Activated T-cell treated with anti-CD3 and anti-CD28 coated beads, Interleukin-2, amount 50 U/mL, for 4 hours (primary cell): ENCODE data around the gene ZBTB20. TPM values are rescaled to one million over a fixed set of nuclear protein-coding genes. Genes with fewer than 3 reads are reported as not detected.

ENCODE experiments used
- ATAC-seq, 2 donors: fragments of 200-7000 bp; cut with Tn5 transposase; one replicate each; pipeline ENCODE4 v1.10.0; 2021
- DNase-seq: peaks from one replicate; pipeline ENCODE4 v3.0.0-alpha.2; 2020
- H3K27me3 Mint-ChIP-seq: one replicate; pipeline ENCODE4 v1.8.0; 2021; ENCODE audit warnings: low read depth, mixed read lengths
- H3K36me3 Mint-ChIP-seq: one replicate; pipeline ENCODE4 v1.8.0; 2022; ENCODE audit warnings: mixed read lengths; ENCODE audit not compliant: insufficient read depth
- H3K4me1 Mint-ChIP-seq: one replicate; pipeline ENCODE4 v1.8.0; 2021; ENCODE audit warnings: low read depth, mixed read lengths
- H3K4me3 Mint-ChIP-seq: one replicate; pipeline ENCODE4 v1.8.0; 2021; ENCODE audit warnings: mild to moderate bottlenecking, moderate library complexity, mixed read lengths
- H3K9me3 Mint-ChIP-seq: one replicate; pipeline ENCODE4 v1.8.0; 2021; ENCODE audit warnings: mixed read lengths
- total RNA-seq, 3 donors: library from RNA; stranded (reverse); gene quantifications; one replicate each; pipeline ENCODE4 v1.2.1, GENCODE V29; 2021

The ZBTB20 gene
- total RNA-seq, 3 donors from 2014 or later = 0.91 to 2.8 (median 1.8) TPM

DNA sequence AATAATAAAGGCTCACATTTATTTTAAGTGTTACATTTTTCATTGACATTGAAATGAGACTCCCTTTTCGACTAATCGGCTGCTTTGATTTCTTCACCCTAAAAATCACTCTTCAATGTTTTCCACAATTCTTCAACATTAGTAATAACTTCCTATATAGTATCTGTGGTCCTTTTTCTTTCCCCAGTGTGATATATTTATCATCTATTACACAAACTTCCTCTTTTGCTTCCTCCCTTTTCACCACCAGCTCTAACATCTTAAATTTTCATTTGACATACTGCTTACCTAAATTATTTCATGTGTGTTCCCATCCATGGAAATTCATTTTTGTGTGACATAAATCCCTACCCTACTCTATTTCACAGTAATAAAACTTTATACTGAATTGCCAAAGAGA lies 608.9 kb downstream of the ZBTB20 start:
- no peak overlapping the region for H3K4me3 Mint-ChIP-seq
- no peak for DNase-seq
- ATAC-seq = no peak
- peaks cover 6% of the 10 kb centered on the region for H3K36me3 Mint-ChIP-seq
- H3K4me1 Mint-ChIP-seq = peaks cover 3% of the 10 kb centered on the region
- no peaks in the 10 kb centered on the region for H3K27me3 Mint-ChIP-seq
- peaks cover 3% of the 10 kb centered on the region for H3K9me3 Mint-ChIP-seq

DNA sequence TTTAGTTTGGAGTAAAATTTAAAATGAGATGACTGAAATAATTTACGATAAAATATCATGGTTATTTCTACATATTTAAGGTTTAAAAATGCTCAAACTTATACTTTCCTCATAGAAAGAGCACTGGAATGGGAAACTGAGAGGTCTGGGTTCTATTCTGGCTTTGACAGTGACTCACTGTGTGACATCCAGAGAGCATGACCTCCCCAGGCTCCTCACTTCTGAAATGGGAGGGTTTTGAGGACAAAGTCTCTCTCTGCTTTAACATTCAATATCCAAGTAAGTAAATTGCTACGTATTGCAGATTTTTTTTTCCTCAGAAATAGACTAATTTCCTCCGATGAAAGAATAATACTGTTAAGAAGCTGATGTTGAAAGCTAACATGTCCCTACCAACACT lies 618.6 kb downstream of the ZBTB20 start:
- ATAC-seq = no peak
- Mint-ChIP-seq H3K36me3 (peaks cover 18% of the 10 kb centered on the region), H3K4me1 (peaks cover 8% of the 10 kb centered on the region), H3K27me3 (no peaks in the 10 kb centered on the region), H3K9me3 (no peaks in the 10 kb centered on the region), H3K4me3 (no peak overlapping the region)
- no peak for DNase-seq

DNA sequence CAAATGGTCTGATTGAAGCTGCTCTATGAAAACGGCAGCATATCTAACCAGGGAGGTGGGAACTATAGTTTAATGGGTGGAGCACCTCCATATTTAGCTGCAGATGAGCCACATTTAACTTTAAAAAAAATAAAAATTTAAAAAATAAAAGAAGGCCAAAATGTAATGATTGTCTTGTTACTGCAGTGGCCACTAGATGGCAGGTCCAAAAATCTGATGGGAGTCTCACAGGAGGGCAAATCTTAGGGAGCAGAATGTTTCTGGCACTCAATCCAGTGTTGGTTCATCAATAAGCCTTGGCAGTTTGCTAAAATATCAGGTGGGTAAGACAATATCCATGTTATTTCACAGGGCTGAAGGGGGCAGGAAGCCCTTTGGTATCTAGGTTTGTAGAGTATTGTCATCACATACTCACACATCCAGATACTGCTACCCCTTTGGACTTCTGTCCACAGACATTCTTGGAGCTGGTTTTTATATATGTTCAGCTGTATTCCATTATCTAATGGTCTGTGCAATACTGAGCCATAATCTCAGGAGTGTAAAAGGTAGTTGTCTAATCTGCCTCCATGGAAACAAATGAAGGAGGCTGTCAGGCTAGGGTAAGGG lies 619.9 kb downstream of the ZBTB20 start:
- Mint-ChIP-seq H3K4me3 (no peak overlapping the region), H3K36me3 (peaks cover 9% of the 10 kb centered on the region), H3K9me3 (no peaks in the 10 kb centered on the region), H3K4me1 (no peaks in the 10 kb centered on the region), H3K27me3 (no peaks in the 10 kb centered on the region)
- no peak for DNase-seq
- ATAC-seq = no peak

DNA sequence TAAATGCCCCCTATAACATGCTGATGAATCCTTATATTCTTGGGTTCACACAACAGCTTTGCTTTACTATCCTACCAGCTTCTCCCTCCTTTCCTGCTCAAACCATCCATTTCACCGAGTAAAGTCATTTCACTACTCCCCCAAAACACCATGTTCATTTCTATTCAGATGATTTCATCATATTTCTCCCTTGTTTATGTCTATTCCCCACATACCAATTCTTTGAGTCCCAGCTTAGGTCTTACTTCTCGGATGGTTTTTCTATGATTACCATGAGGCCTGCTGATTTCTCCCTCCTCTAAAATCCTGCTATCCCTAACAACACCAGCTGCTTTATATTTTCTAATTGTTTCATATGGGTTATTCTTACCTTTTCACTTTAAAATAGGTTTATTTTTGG lies 621.8 kb downstream of the ZBTB20 start:
- ATAC-seq (no peak), DNase-seq (no peak)
- H3K4me3 Mint-ChIP-seq = no peak overlapping the region
- no peaks in the 10 kb centered on the region for H3K4me1 Mint-ChIP-seq
- H3K9me3 Mint-ChIP-seq = no peaks in the 10 kb centered on the region
- no peaks in the 10 kb centered on the region for H3K27me3 Mint-ChIP-seq
- no peaks in the 10 kb centered on the region for H3K36me3 Mint-ChIP-seq

DNA sequence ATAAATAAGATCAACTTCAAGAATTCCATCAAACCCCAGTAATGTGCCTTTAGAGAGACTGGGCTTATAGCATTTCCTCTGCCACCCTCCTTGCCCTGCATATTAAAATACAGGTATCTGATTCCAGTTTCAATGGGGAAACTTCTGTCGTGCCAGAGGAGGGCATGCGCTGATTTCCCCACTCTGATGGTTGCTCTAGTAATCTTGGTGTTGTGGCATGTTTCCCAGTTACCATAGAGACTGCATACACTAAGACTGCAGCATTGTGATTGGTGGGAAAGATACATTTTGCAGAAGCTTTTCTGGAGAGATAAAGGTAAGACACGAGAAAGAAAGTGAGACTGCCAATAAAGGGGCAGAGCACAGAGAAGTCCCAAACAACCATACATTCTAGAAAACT lies 627.7 kb downstream of the ZBTB20 start:
- Mint-ChIP-seq H3K9me3 (no peaks in the 10 kb centered on the region), H3K4me1 (no peaks in the 10 kb centered on the region), H3K27me3 (no peaks in the 10 kb centered on the region), H3K36me3 (peaks cover 12% of the 10 kb centered on the region), H3K4me3 (no peak overlapping the region)
- ATAC-seq (peak in 1 of 2 donors; percentile 28), DNase-seq (no peak)

DNA sequence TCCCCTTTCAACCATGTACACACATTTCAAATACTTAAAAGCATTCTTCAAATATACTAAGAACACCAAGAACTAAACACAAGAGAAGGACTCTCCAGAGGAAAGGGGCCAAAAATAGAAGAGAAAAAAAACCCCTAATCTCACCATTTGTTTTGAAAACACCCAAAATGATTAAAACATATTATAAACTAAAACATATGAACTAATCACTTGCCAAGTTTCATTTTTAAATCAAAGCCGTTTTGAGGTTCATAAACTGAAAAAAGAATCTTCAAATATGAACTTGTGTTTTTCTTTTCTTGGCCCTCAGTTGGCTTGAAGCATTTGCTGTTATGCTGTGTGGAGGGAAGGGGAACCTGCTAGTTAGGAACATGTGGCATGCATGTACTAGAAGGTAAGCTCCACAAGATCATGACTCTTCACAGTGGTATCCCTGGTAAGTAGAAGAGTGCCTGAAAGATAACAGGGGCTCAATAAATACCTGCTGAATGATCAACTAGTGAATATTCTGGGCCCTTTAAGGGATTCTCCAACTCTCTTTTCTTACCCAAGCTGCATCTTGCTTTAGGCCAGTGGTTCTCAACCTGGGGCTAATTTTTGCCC lies 628.8 kb downstream of the ZBTB20 start:
- no peaks in the 10 kb centered on the region for H3K27me3 Mint-ChIP-seq
- no peak for ATAC-seq
- no peak overlapping the region for H3K4me3 Mint-ChIP-seq

DNA sequence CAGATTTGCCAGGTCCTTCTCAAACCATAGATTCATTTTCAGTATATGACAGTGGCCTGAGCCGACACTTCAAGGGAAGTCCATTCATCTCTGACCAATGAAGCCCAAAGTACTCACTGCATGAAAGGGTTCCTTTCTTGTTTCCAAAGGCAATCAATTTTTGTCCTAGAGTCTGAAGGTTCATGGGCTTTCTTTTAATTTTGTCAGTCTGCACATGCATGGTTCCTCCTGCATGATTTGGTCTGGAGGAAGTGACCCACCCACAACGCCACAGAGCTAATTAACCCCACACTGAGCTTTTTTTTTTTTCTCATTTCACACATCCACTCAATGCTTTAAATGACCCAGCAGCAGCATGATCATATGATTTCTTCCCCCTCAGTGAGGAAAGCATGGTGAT lies 636.9 kb downstream of the ZBTB20 start:
- ATAC-seq (no peak), DNase-seq (no peak)
- H3K9me3 Mint-ChIP-seq = no peaks in the 10 kb centered on the region
- H3K36me3 Mint-ChIP-seq = peaks cover 10% of the 10 kb centered on the region
- no peak overlapping the region for H3K4me3 Mint-ChIP-seq
- H3K4me1 Mint-ChIP-seq = peaks cover 5% of the 10 kb centered on the region
- no peaks in the 10 kb centered on the region for H3K27me3 Mint-ChIP-seq

More for the DNA sequence above, 628.8 kb downstream of the ZBTB20 start:
- no peaks in the 10 kb centered on the region for H3K4me1 Mint-ChIP-seq
- no peaks in the 10 kb centered on the region for H3K9me3 Mint-ChIP-seq
- H3K36me3 Mint-ChIP-seq = peaks cover 12% of the 10 kb centered on the region
- DNase-seq = no peak

DNA sequence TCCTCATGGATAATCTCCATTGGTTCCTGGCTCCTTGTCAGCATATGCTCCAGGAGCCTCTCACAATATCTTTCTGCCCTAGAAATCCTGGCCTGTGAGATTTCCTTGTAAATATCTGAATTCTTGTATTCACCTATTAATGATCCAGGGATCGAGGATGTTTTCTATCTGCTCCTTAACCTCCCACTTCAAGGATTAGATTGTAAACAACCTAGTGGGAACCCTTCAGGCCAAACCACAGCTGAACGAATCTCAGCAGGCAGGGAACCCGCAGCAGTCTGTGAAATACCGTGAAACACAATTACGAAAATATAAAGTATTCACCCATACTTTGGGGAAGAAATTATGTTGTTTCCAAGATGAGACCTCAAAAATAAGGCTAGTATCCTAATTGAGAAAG lies 637.3 kb downstream of the ZBTB20 start:
- ATAC-seq = no peak
- Mint-ChIP-seq H3K4me1 (peaks cover 10% of the 10 kb centered on the region), H3K36me3 (peaks cover 6% of the 10 kb centered on the region), H3K27me3 (no peaks in the 10 kb centered on the region), H3K9me3 (no peaks in the 10 kb centered on the region), H3K4me3 (no peak overlapping the region)
- no peak for DNase-seq

DNA sequence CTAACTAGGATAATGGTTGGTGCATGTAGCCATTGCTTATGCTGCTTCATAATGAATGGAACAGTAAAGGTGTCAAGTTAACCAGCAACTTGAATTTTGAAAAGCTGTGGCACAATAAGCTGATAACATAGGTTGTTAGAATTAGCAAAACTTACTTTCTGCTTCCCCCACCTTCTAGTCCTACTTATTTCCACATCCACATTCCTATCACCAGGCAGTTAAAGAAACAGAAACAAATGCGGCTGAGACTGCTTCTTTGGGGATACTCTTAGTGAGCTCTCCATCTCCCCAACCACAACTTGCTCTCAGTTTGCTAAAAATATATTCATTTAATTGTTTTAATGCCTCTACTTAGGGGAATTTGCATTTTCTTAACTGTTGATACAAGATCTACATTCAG lies 638.1 kb downstream of the ZBTB20 start:
- no peaks in the 10 kb centered on the region for H3K9me3 Mint-ChIP-seq
- H3K4me3 Mint-ChIP-seq = no peak overlapping the region

DNA sequence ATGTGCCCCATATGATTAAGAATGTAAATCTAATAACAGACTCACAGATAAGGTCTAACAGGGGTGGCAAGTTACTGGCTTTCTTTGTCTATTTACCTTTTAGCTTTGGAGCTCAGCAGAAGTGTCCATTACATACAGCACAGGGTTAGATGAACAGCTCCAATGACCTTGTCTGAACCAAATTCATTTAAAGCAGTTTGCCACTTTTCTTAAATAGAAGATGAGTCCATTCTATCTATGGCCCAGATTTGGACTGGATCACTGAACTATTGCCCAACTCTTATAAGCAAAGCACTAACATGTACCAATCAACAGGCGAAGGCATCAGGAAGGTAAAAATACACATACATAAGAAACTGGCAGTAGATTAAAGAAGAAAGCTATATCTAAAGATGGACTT lies 638.9 kb downstream of the ZBTB20 start:
- no peaks in the 10 kb centered on the region for H3K27me3 Mint-ChIP-seq
- no peak for DNase-seq
- H3K4me1 Mint-ChIP-seq = peaks cover 13% of the 10 kb centered on the region
- peaks cover 5% of the 10 kb centered on the region for H3K36me3 Mint-ChIP-seq
- no peak overlapping the region for H3K4me3 Mint-ChIP-seq
- H3K9me3 Mint-ChIP-seq = no peaks in the 10 kb centered on the region
- ATAC-seq = no peak

More for the DNA sequence above, 638.1 kb downstream of the ZBTB20 start:
- ATAC-seq = no peak
- H3K36me3 Mint-ChIP-seq = peaks cover 5% of the 10 kb centered on the region
- H3K4me1 Mint-ChIP-seq = peaks cover 10% of the 10 kb centered on the region
- no peaks in the 10 kb centered on the region for H3K27me3 Mint-ChIP-seq
- DNase-seq = no peak

DNA sequence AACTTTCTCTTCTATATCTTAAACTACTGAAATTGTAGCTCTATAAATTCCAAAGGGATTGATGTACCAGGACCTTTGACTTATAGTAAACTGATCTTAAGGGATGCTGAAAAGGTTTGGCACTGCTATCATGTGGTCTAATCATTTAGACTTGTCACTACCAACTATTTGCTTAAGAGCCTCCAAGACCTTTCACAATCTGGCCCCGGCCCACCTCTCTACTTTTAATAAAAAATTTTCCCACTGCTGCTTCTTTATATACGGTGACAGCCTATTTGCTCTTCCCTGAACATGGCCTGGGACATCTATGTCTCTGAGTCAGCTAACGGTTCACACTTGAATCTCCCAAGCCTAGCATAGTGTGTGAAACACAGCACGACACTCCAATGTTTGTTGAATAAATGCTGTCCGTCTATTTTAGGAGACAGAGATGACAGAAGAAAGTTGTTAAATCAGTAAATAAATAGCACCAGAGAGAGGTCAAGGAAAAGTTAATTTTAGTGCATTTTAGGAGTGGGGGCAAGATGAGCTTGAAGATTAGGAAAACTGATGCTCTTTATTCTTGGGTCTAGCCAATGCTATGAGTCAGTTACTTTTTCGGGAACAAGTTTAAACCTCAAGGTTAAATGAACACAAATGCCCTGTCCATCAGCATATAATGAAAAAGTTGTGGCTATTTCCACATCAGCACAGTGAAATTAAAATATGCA lies 640.3 kb downstream of the ZBTB20 start:
- no peak for DNase-seq
- Mint-ChIP-seq H3K4me1 (peaks cover 22% of the 10 kb centered on the region), H3K27me3 (no peaks in the 10 kb centered on the region), H3K4me3 (no peak overlapping the region), H3K9me3 (no peaks in the 10 kb centered on the region), H3K36me3 (peaks cover 5% of the 10 kb centered on the region)
- no peak for ATAC-seq

DNA sequence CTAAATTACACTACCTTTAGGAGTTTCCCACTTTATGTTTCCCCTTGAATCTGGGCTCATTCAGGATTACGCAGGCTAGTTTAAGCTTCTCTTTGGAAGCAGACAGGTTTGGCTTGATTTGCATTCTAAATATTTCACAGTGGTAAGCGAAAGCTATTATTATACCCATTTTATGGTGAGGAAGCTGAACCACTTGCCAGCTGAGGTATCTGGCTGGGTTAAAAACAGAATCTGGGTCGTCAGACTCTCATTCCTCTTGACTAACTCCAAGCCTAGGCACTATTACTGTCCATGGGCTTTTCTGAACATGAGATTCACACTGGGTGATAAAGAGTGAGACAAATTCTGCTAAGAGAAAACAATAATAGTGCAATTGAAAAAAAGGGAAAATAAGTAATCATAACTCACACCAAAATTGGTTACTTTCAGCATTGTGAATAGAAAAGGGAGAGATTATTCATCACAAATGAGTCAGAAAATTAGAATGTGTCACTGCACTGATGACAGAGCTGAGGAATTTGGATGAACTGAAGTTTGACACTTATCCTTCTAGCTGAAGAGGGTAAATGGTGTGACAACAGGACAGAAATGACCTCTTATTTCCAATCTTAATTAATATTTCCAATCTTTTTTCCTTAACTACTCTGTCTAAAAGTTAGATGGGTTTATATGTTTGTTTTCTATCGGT lies 642.0 kb downstream of the ZBTB20 start:
- no peak overlapping the region for H3K4me3 Mint-ChIP-seq
- no peaks in the 10 kb centered on the region for H3K27me3 Mint-ChIP-seq
- ATAC-seq = peak; percentile 91 to 92
- DNase-seq = no peak
- no peaks in the 10 kb centered on the region for H3K9me3 Mint-ChIP-seq
- peaks cover 2% of the 10 kb centered on the region for H3K36me3 Mint-ChIP-seq
- peaks cover 28% of the 10 kb centered on the region for H3K4me1 Mint-ChIP-seq

DNA sequence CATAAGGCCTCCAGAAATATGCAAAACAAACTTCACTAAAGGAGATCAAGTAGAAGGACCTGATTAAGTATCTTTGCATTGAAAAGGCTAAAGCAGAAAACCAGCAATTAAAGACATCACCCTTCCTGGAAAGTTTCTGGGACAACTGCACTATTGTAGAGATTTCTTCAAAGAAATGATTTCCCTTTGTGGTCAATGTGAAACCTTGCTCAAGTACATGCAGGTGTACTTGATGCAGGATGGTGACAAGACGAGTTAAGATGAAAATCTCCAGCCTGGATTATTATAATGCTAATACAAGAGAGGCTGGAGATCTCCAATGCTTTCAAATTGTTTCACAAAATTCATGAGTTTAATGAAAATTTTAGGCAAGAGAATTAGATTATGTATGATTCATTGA lies 644.9 kb downstream of the ZBTB20 start:
- Mint-ChIP-seq H3K9me3 (no peaks in the 10 kb centered on the region), H3K36me3 (peaks cover 5% of the 10 kb centered on the region), H3K27me3 (no peaks in the 10 kb centered on the region), H3K4me1 (peaks cover 39% of the 10 kb centered on the region), H3K4me3 (no peak overlapping the region)
- no peak for DNase-seq
- ATAC-seq = no peak

DNA sequence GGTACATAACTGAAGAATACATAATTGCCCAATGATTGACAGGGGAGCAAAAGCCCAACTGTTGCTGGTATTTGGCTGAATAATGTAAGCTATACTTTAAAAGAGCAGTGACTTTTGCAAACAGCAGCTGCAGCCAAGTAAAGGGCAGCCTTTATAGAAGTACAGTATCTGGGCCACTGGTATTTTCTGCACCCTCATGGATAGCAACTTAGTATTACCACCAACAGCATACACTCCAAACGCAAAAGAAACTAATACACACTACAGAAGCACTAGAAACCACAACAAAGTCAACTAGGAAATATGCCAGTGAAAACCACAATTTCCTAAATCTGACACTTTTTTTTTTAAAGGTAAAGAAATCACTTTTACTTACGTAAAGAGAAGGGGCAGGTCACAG lies 647.1 kb downstream of the ZBTB20 start:
- Mint-ChIP-seq H3K4me1 (peaks cover 32% of the 10 kb centered on the region), H3K4me3 (peak overlapping the region; percentile 33), H3K27me3 (no peaks in the 10 kb centered on the region), H3K36me3 (peaks cover 6% of the 10 kb centered on the region), H3K9me3 (no peaks in the 10 kb centered on the region)
- DNase-seq (no peak), ATAC-seq (peak; percentile 69 to 75)
